Fibroblast of skin of left quadriceps (primary cell): Measurements from ENCODE around the gene SHISA3.
"Not testable (repeated sequence)": the region's sequence is repeated elsewhere in the genome, so short reads cannot be mapped to it uniquely, and the experiment has no call there.

Experiments
- DNase-seq, 2 experiments: peaks; one replicate each; pipeline ENCODE4 v3.0.0-alpha.2; 2013; ENCODE audit warnings: low read depth in 2 of 2

SHISA3 gene

GRCh38 chr4:42396752-42397634 lies at the start of gene SHISA3:
SHISA3 (plus strand) TSS chr4:42397488; CDS start chr4:42398057, 569 bp downstream.
- DNase-seq = no peak

- no peak for DNase-seq
These were observed 49.0 kb upstream of the SHISA3 start for GRCh38 chr4:42348247-42348646.

GRCh38 chr4:42348692-42349091 lies 48.6 kb upstream of the SHISA3 start:
- DNase-seq = no peak

GRCh38 chr4:42350611-42351182 lies 46.6 kb upstream of the SHISA3 start:
- no peak for DNase-seq

GRCh38 chr4:42352049-42352448 lies 45.2 kb upstream of the SHISA3 start:
- DNase-seq = no peak

- no peak for DNase-seq
These were observed 40.0 kb upstream of the SHISA3 start for GRCh38 chr4:42357325-42357724.

- no peak for DNase-seq
These were observed 37.6 kb upstream of the SHISA3 start for GRCh38 chr4:42359711-42360110.

GRCh38 chr4:42360256-42360669 lies 37.0 kb upstream of the SHISA3 start:
- DNase-seq = no peak

- DNase-seq = no peak
These were observed 35.8 kb upstream of the SHISA3 start for GRCh38 chr4:42361456-42361855.

GRCh38 chr4:42362591-42362990 lies 34.7 kb upstream of the SHISA3 start:
- DNase-seq = no peak

GRCh38 chr4:42363614-42364013 lies 33.7 kb upstream of the SHISA3 start:
- no peak for DNase-seq

GRCh38 chr4:42364266-42365053 lies 32.8 kb upstream of the SHISA3 start:
- DNase-seq = no peak

- DNase-seq = no peak
These were observed 30.3 kb upstream of the SHISA3 start for GRCh38 chr4:42366959-42367358.

GRCh38 chr4:42369489-42369888 lies 27.8 kb upstream of the SHISA3 start:
- no peak for DNase-seq

GRCh38 chr4:42371305-42372252 lies 25.7 kb upstream of the SHISA3 start:
- DNase-seq = peak; percentile 18 to 25

GRCh38 chr4:42372303-42372702 lies 25.0 kb upstream of the SHISA3 start:
- not testable (repeated sequence) for DNase-seq

- DNase-seq = no peak
These were observed 19.8 kb upstream of the SHISA3 start for GRCh38 chr4:42377497-42377896.

- no peak for DNase-seq
These were observed 15.6 kb upstream of the SHISA3 start for GRCh38 chr4:42381666-42382065.

- no peak for DNase-seq
These were observed 11.8 kb upstream of the SHISA3 start for GRCh38 chr4:42385516-42385915.

GRCh38 chr4:42390622-42391354 lies 6.5 kb upstream of the SHISA3 start:
- no peak for DNase-seq

GRCh38 chr4:42391355-42391664 lies 6.0 kb upstream of the SHISA3 start:
- no peak for DNase-seq
